WTC11 (cell line): ENCODE results near the gene XRCC2.

Experiments
- ZNF263 ChIP-seq: sonication (generic); formaldehyde crosslinking; IDR thresholded peaks from 2 replicates; pipeline ENCODE4 v1.8.1; 2022; ENCODE audit warnings: low read depth, mild to moderate bottlenecking, moderate library complexity, missing genetic modification reagents
- TF ChIP-seq, protein P1 (sequence below): sonication (generic); formaldehyde crosslinking; IDR thresholded peaks from 2 replicates; pipeline ENCODE4 v1.8.1; 2022; ENCODE audit warnings: mild to moderate bottlenecking, moderate library complexity, missing genetic modification reagents

DNA sequence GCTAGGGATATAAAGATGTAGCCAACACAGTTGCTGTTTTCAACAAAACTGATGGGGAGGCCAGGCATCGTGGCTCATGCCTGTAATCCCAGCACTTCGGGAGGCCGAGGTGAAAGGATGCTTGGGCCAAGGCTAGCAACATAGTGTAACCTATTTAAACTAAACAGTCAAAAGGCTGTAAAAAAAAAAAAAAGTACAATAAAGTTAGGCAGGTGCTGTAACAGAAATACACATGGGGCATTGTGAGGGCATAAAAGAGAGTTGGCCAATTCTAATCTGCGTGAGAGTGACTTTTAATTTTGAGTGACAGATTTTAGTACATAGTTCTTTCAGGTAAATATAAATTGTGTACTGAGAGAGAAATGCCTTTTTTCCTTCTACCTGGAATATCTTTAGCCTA is 6.2 kb downstream of the XRCC2 start:
- no peak for TF ChIP-seq ZNF263 (CRISPR knock-in tag)
- TF ChIP-seq, protein P1, sequence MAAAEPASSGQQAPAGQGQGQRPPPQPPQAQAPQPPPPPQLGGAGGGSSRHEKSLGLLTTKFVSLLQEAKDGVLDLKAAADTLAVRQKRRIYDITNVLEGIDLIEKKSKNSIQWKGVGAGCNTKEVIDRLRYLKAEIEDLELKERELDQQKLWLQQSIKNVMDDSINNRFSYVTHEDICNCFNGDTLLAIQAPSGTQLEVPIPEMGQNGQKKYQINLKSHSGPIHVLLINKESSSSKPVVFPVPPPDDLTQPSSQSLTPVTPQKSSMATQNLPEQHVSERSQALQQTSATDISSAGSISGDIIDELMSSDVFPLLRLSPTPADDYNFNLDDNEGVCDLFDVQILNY: no peak
